ENCODE data around the gene FSD1.

FSD1 gene

DNA sequence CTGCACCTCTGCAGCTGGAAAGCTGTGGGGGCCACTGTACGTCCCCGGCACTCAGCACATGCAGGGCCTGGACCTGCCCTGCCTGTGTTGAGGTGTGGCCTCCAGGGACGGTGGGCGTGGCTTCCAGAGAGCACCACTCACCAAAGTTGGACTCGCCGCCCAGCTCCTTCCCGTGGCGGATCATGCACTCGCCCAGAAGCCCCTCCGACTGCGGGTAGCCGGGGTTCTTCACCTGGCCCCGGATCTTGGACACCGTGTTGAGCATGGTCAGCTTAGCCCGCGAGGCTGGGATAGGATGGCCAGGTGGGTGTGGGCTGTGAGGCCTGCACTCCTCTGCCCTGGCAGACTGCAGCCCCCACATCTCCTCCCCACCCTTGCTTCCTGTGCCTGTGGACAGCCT, 60.9 kb downstream of the FSD1 start:
- TF ChIP-seq PPARA (CRISPR knock-in tag; IDR thresholded peaks at IDR 0.05; ENCODE audit: borderline replicate concordance) (no peak), ZNF565 (CRISPR knock-in tag; conservative IDR thresholded peaks at IDR 0.05; ENCODE audit: low read depth) (no peak)
- ATAC-seq, result no peak

DNA sequence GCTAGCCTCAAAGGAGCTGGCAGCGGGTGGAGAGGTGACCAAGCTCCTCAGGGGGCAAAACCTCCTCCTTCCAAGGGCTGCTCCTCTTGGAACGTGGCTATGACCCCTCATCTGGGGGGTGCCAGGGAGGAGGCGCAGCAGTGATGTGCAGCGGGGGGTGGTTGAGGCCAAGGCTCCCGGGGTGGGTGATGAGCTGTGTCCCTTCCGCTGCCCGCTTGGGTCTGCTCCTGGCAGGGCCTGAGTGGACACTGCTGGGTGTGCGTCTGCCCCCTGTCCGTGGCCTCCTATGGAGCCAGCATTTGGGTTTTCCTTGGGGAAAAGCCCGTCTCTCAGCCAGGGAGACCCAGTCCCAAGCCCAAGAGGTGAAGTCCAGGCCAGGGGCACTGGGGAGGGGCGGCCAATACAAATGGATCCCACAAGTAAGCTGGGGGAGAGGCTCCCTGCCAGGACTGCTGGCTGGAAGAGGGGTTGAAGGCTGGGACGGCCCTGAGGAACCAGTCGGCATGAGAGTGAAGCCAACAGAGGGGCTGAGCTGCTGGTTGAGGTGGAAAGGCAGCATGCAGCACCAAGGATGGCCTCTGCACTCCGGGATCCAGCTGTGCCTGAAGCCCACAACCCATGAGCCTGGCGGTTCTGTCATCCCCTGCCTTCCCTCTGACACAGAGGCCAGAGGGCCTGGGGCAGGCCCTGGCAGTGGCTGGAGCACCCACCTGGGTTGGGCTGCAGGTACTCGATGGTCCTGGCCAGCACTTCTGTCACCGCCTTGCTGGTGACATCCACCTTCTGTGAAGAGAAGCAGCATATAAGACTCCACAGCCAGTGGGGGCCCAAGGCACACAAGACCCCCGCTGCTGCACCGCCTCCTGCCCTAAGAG, 61.6 kb downstream of the FSD1 start:
- no peak for TF ChIP-seq ISL1 (CRISPR knock-in tag; IDR thresholded peaks at IDR 0.05)
- no peak for TF ChIP-seq GLIS3 (CRISPR knock-in tag; IDR thresholded peaks at IDR 0.05)
- no peak for TF ChIP-seq ZNF565 (CRISPR knock-in tag; conservative IDR thresholded peaks at IDR 0.05; ENCODE audit: low read depth)
- no peak for TF ChIP-seq ESRRG (CRISPR knock-in tag; IDR thresholded peaks at IDR 0.05)
- no peak for TF ChIP-seq SNAI2 (CRISPR knock-in tag; IDR thresholded peaks at IDR 0.05)
- ATAC-seq, result no peak

DNA sequence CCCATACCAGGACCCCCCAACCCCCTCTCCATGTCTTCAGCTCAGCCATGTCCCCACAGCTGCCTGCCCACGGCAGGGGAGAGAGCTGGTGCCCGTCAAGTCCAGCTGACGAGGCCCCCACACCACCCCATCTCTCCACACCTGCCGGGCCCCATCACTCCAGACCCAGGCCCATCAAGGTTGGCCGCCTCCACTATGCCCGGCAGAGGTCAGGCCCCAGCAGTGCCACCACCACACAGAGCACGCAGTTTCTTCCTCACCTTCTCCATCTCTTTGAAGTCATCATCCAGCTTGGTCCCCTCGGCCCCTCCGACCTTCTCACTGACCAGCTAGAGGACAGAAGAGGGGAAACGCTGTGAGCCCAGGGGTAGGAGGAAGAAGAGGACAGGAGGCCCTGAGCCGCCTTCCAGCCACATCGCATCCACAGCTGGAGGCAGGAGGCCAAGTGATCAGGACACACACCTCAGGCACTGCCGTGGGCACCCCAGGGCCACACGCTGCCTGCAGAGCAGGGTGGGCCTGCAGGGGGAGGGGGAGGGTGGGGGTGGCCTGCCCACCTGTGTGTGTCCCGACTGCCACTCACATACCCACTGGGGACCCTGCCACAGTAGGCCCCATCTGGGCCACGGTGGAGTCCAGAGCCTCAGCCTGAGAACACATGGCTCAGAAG, 62.4 kb downstream of the FSD1 start:
- TF ChIP-seq ZC3H10 (CRISPR knock-in tag; IDR thresholded peaks at IDR 0.05) (no peak), PPARA (CRISPR knock-in tag; IDR thresholded peaks at IDR 0.05; ENCODE audit: borderline replicate concordance) (no peak), ARNTL (CRISPR knock-in tag; IDR thresholded peaks at IDR 0.05; ENCODE audit: borderline replicate concordance, low read depth) (no peak), OSR1 (CRISPR knock-in tag; IDR thresholded peaks at IDR 0.05) (no peak), ZFP3 (CRISPR knock-in tag; IDR thresholded peaks at IDR 0.05) (no peak), CSDC2 (CRISPR knock-in tag; IDR thresholded peaks at IDR 0.05) (no peak), ESRRG (CRISPR knock-in tag; IDR thresholded peaks at IDR 0.05) (no peak), ZNF70 (CRISPR knock-in tag; IDR thresholded peaks at IDR 0.05) (no peak), TCF4 (CRISPR knock-in tag; IDR thresholded peaks at IDR 0.05; ENCODE audit: borderline replicate concordance) (no peak), ZFP30 (CRISPR knock-in tag; IDR thresholded peaks at IDR 0.05) (no peak)
- TF ChIP-seq, protein P1, sequence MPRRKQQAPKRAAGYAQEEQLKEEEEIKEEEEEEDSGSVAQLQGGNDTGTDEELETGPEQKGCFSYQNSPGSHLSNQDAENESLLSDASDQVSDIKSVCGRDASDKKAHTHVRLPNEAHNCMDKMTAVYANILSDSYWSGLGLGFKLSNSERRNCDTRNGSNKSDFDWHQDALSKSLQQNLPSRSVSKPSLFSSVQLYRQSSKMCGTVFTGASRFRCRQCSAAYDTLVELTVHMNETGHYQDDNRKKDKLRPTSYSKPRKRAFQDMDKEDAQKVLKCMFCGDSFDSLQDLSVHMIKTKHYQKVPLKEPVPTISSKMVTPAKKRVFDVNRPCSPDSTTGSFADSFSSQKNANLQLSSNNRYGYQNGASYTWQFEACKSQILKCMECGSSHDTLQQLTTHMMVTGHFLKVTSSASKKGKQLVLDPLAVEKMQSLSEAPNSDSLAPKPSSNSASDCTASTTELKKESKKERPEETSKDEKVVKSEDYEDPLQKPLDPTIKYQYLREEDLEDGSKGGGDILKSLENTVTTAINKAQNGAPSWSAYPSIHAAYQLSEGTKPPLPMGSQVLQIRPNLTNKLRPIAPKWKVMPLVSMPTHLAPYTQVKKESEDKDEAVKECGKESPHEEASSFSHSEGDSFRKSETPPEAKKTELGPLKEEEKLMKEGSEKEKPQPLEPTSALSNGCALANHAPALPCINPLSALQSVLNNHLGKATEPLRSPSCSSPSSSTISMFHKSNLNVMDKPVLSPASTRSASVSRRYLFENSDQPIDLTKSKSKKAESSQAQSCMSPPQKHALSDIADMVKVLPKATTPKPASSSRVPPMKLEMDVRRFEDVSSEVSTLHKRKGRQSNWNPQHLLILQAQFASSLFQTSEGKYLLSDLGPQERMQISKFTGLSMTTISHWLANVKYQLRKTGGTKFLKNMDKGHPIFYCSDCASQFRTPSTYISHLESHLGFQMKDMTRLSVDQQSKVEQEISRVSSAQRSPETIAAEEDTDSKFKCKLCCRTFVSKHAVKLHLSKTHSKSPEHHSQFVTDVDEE (CRISPR knock-in tag; IDR thresholded peaks at IDR 0.05), result no peak
- TF ChIP-seq, protein P2, sequence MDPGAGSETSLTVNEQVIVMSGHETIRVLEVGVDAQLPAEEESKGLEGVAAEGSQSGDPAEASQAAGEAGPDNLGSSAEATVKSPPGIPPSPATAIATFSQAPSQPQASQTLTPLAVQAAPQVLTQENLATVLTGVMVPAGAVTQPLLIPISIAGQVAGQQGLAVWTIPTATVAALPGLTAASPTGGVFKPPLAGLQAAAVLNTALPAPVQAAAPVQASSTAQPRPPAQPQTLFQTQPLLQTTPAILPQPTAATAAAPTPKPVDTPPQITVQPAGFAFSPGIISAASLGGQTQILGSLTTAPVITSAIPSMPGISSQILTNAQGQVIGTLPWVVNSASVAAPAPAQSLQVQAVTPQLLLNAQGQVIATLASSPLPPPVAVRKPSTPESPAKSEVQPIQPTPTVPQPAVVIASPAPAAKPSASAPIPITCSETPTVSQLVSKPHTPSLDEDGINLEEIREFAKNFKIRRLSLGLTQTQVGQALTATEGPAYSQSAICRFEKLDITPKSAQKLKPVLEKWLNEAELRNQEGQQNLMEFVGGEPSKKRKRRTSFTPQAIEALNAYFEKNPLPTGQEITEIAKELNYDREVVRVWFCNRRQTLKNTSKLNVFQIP (CRISPR knock-in tag; IDR thresholded peaks at IDR 0.05; ENCODE audit: borderline replicate concordance, low read depth), result no peak
- TF ChIP-seq, protein P3, sequence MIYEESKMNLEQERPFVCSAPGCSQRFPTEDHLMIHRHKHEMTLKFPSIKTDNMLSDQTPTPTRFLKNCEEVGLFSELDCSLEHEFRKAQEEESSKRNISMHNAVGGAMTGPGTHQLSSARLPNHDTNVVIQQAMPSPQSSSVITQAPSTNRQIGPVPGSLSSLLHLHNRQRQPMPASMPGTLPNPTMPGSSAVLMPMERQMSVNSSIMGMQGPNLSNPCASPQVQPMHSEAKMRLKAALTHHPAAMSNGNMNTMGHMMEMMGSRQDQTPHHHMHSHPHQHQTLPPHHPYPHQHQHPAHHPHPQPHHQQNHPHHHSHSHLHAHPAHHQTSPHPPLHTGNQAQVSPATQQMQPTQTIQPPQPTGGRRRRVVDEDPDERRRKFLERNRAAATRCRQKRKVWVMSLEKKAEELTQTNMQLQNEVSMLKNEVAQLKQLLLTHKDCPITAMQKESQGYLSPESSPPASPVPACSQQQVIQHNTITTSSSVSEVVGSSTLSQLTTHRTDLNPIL (CRISPR knock-in tag; IDR thresholded peaks at IDR 0.05; ENCODE audit: low read depth), result no peak
- no peak for ATAC-seq

DNA sequence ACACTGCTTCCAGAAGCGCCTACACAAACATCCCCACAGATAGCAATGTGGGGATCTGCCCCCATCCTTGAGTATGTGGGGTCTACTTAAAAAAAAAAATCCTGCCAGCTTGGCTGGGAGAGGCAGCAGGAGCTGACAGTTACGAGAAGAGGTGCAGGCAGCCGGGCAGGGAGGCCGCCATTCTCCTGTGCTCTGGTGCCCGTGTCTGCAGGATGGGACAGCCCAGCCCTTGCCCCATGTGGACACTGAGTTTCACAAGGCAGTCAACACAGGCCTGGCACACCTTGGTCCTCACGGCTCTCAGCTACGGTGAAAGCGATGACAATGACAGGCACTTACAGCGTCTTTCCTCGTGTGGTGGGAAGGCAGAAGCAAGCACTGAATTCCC, 62.9 kb downstream of the FSD1 start:
- no peak for ATAC-seq
- TF ChIP-seq ESRRG (CRISPR knock-in tag; IDR thresholded peaks at IDR 0.05) (no peak), RARB (CRISPR knock-in tag; IDR thresholded peaks at IDR 0.05) (no peak), PPARA (CRISPR knock-in tag; IDR thresholded peaks at IDR 0.05; ENCODE audit: borderline replicate concordance) (no peak), TOX (CRISPR knock-in tag; IDR thresholded peaks at IDR 0.05; ENCODE audit: borderline replicate concordance) (no peak), ARNTL (CRISPR knock-in tag; IDR thresholded peaks at IDR 0.05; ENCODE audit: borderline replicate concordance, low read depth) (no peak), ZFP3 (CRISPR knock-in tag; IDR thresholded peaks at IDR 0.05) (no peak)
- TF ChIP-seq, protein P2 (CRISPR knock-in tag; IDR thresholded peaks at IDR 0.05; ENCODE audit: borderline replicate concordance, low read depth), result no peak
- TF ChIP-seq, protein P4, sequence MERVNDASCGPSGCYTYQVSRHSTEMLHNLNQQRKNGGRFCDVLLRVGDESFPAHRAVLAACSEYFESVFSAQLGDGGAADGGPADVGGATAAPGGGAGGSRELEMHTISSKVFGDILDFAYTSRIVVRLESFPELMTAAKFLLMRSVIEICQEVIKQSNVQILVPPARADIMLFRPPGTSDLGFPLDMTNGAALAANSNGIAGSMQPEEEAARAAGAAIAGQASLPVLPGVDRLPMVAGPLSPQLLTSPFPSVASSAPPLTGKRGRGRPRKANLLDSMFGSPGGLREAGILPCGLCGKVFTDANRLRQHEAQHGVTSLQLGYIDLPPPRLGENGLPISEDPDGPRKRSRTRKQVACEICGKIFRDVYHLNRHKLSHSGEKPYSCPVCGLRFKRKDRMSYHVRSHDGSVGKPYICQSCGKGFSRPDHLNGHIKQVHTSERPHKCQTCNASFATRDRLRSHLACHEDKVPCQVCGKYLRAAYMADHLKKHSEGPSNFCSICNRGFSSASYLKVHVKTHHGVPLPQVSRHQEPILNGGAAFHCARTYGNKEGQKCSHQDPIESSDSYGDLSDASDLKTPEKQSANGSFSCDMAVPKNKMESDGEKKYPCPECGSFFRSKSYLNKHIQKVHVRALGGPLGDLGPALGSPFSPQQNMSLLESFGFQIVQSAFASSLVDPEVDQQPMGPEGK (CRISPR knock-in tag; IDR thresholded peaks at IDR 0.05; ENCODE audit: borderline replicate concordance), result no peak

Data from SK-N-SH treated with all-trans-retinoic acid at 6 μM for 48 hours (cell line).